HEK293 (cell line): Measurements from ENCODE around the gene TMEM178A.

Experiments used
- REST ChIP-seq: fragments of 450-650 bp; formaldehyde crosslinking; IDR thresholded peaks from 2 replicates; pipeline ENCODE4 v1.5.1; 2016; ENCODE audit warnings: missing biosample characterization, missing genetic modification characterization
- TF ChIP-seq, protein P1 (sequence below): fragments of 450-650 bp; formaldehyde crosslinking; IDR thresholded peaks from 2 replicates; pipeline ENCODE4 v1.5.1; 2016; ENCODE audit warnings: missing biosample characterization, missing genetic modification characterization

GRCh38 chr2:39679805-39680204 lies 14.1 kb downstream of the TMEM178A start:
- TF ChIP-seq REST (tag by site-specific recombination): no peak
- TF ChIP-seq, protein P1, sequence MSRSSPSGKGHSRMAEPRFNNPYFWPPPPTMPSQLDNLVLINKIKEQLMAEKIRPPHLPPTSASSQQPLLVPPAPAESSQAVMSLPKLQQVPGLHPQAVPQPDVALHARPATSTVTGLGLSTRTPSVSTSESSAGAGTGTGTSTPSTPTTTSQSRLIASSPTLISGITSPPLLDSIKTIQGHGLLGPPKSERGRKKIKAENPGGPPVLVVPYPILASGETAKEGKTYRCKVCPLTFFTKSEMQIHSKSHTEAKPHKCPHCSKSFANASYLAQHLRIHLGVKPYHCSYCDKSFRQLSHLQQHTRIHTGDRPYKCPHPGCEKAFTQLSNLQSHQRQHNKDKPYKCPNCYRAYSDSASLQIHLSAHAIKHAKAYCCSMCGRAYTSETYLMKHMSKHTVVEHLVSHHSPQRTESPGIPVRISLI (tag by site-specific recombination): no peak
